Measurements from ENCODE around the gene SPPL2B.
A peak's percentile ranks its signal among the peaks of the same experiment; 100 is the strongest.
"Not testable (repeated sequence)": the region's sequence is repeated elsewhere in the genome, so short reads cannot be mapped to it uniquely, and the experiment has no call there.

Gene SPPL2B

GRCh38 chr19:2328401-2329148 is at the start of gene SPPL2B, which contains the start of gene LSM7:
Gene SPPL2B, plus strand, starts transcription at chr19:2328684. Its CDS starts 26 bp downstream, at chr19:2328710.
Gene LSM7, minus strand, starts transcription at chr19:2328586. Its CDS starts 20 bp downstream, at chr19:2328566.
- DNase-seq (ENCODE audit: low read depth in 2 of 2), result peak; percentile 81 to 90

GRCh38 chr19:2280633-2281264 is 47.7 kb upstream of the SPPL2B start:
- DNase-seq (ENCODE audit: low read depth in 2 of 2), result no peak

- not testable (repeated sequence) for DNase-seq (ENCODE audit: low read depth in 2 of 2)
Measured at GRCh38 chr19:2281265-2282061, 47.0 kb upstream of the SPPL2B start.

- DNase-seq (ENCODE audit: low read depth in 2 of 2), result peak in 1 of 2 donors; percentile 50
Measured at GRCh38 chr19:2282062-2282861, 46.2 kb upstream of the SPPL2B start, which contains the start of gene PEAK3. Gene PEAK3, minus strand, starts transcription at chr19:2282175. Its CDS starts 1,244 bp downstream, at chr19:2280931.

- no peak for DNase-seq (ENCODE audit: low read depth in 2 of 2)
Measured at GRCh38 chr19:2282862-2283237, 45.6 kb upstream of the SPPL2B start.

- DNase-seq (ENCODE audit: low read depth in 2 of 2), result no peak
Measured at GRCh38 chr19:2283835-2284507, 44.5 kb upstream of the SPPL2B start.

GRCh38 chr19:2286402-2287140 is 41.9 kb upstream of the SPPL2B start:
- DNase-seq (ENCODE audit: low read depth in 2 of 2), result no peak

GRCh38 chr19:2287585-2288337 is 40.7 kb upstream of the SPPL2B start:
- DNase-seq (ENCODE audit: low read depth in 2 of 2), result no peak

GRCh38 chr19:2288338-2288817 is 40.1 kb upstream of the SPPL2B start:
- no peak for DNase-seq (ENCODE audit: low read depth in 2 of 2)

GRCh38 chr19:2288818-2289713 is 39.4 kb upstream of the SPPL2B start:
- no peak for DNase-seq (ENCODE audit: low read depth in 2 of 2)

- peak in 1 of 2 donors; percentile 45 for DNase-seq (ENCODE audit: low read depth in 2 of 2)
Measured at GRCh38 chr19:2289714-2290435, 38.6 kb upstream of the SPPL2B start.

- no peak for DNase-seq (ENCODE audit: low read depth in 2 of 2)
Measured at GRCh38 chr19:2290441-2291184, 37.9 kb upstream of the SPPL2B start.

- DNase-seq (ENCODE audit: low read depth in 2 of 2), result no peak
Measured at GRCh38 chr19:2291185-2291751, 37.2 kb upstream of the SPPL2B start.

- no peak for DNase-seq (ENCODE audit: low read depth in 2 of 2)
Measured at GRCh38 chr19:2294687-2295335, 33.7 kb upstream of the SPPL2B start.

GRCh38 chr19:2296141-2296540 is 32.3 kb upstream of the SPPL2B start:
- DNase-seq (ENCODE audit: low read depth in 2 of 2), result no peak

GRCh38 chr19:2300533-2300932 is 28.0 kb upstream of the SPPL2B start:
- DNase-seq (ENCODE audit: low read depth in 2 of 2), result no peak
